Endometrium (tissue), 2 donors: ENCODE data around the gene RRAS2.
A peak's percentile ranks its signal among the peaks of the same experiment; 100 is the strongest.
"Not testable (repeated sequence)": the region's sequence is repeated elsewhere in the genome, so short reads cannot be mapped to it uniquely, and the experiment has no call there.

ENCODE experiments used
- FAIRE-seq: peaks from 2 replicates; lab custom pipeline; 2012; peaks lifted over from hg19 to GRCh38; lab: Jason Lieb, UNC
- donor health status: control.
- donor health status: control.

Gene RRAS2

DNA sequence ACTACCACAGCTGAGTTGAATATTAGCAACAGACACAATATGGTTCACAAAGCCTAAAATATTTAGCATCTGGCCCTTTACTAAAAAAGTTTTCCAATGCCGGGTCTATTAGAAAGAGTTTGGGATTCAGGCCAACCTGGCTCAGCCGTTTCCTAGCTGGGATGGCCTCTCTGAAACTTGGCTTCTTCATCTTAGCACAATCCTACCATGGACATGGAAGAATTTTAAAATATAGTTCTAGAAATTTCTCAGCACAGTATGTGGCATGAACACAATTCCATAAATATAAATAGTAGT is 103.8 kb downstream of the RRAS2 start:
- no peak for FAIRE-seq

DNA sequence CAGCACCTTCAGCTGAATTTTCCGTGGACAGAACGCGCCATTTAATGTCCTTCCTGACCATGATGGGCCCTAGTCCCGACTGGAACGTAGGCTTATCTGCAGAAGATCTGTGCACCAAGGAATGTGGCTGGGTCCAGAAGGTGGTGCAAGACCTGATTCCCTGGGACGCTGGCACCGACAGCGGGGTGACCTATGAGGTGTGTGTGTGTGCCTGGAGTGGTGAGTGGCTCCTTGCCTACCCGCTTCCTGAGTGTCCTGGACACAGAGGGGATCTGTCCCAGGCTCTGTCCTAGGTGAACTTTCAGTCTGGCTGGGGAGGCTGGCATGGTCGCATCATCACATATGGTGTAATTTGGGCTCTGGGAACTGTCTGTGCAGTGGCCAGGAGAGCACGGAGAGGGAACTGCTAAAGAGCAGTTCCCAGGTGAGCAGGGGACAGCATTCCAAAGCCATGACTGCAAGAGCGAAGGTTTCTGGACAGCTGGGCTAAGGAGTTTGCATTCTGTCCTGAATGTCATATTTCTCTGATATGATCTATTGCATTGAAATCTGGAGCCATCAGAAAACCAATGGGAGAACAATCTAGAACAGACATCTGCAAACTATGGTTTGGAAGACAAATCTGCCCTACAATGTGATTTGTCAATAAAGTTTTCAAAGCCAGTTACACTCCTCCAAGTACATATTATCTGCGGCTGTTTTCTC is 104.3 kb downstream of the RRAS2 start:
- FAIRE-seq, result no peak

DNA sequence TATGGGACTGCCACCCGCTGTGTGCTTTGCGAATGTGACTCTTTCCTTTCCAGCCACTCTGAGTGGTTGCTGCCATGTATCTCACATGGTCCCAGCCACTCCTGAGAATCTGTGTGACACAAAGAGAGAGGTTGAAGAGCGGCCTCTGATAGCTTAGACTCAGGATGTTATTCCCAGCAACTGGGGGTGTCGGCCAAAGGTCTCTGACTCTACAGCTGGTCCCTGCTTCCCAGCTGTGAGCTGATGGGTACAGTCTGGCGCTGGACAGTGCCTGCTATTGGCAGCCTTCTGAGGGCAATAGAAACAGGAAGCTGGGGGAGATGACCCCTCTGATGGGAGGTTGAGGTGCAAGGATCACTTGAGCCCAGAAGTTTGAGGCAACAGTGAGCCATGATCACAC is 105.1 kb downstream of the RRAS2 start:
- no peak for FAIRE-seq

DNA sequence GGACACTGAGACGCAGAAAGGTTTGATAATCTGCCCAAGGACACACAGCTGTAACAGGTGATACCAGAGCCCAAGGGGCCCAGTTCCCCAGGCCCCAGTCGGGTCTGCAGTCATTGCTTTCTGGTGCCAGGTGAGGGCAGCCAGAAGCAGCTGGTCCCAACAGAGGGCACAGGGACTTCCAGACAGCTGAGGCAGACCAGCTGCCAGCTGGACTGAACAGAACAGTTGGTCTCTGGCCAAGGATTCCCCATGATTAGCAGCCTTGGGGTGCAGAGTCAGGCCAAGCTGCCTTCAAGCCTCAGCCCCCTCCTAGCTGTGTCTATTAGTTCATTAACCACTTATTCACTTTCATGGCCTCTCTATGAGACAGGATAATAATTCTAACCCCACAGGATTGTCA is 105.6 kb downstream of the RRAS2 start:
- FAIRE-seq, result no peak

DNA sequence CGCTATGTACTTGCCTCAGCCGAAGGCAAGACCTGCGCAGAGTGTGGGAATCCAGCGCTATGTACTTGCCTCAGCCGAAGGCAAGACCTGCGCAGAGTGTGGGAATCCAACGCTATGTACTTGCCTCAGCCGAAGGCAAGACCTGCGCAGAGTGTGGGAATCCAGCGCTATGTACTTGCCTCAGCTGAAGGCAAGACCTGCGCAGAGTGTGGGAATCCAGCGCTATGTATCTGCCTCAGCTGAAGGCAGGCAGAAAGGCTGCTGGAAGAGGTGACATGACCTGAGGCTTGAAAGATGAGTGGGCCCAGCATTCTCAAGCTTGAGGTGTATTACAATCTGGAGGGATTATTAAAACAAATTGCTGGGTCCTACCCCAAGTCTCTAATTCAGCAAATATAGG is 106.5 kb downstream of the RRAS2 start:
- FAIRE-seq, result not testable (repeated sequence)

DNA sequence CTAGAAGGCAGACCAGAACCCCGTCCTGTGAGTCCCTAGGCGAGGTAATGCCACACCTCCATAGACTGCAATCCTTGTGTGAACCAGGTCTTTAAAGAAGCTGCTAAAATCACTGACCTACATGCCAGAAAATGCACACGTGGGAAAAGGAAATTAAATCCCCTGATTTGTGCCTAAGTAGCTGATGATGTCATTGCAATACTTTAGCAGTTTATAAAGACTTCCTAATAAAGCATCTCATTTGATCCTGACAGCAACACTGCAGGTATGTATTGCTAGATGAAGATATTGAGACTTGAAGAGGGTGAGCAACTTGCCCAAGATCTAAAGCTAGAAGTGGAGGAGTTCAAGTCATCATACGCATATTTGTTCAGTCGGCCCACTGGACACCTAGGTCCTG is 107.2 kb downstream of the RRAS2 start:
- FAIRE-seq, result no peak

DNA sequence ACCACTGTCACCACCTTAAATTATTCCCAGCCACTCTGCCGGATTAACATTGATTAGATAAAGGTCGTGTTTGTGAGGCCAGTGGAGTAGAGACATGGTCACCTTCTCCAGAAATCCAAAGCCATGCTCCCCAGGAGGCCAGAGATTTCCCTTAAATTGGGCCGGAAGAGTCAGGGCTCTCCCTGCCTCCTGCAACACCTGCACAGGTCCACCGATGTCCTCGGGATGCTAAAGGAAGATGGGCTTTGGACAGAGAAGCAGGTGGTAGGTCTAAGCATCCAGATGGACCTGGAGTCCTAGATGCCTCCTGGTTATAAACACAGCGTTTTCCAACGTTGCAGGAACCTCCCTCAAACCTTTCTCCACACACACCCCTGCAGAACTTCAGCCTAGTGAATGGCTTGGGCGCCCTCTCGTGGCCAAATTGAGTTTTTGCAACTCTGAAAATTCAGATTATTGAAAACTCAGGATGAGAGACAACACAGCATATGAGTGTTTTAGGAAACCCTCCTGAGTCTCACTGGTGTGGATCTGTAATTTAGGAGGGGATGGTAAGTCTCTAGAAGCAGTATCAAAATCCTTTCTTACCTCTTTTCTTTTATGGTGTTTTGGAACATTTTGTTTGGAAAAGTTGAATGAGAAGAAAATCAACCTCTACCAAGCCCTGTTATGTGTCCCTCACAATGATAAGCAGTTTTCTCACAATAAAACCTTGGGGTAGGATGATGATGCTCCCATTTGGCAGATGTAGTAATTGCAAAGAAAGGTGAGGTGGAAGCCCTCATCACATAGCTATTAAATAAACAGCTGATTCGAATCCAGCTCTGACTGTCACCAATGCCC is 109.6 kb downstream of the RRAS2 start:
- FAIRE-seq, result peak; percentile 74

DNA sequence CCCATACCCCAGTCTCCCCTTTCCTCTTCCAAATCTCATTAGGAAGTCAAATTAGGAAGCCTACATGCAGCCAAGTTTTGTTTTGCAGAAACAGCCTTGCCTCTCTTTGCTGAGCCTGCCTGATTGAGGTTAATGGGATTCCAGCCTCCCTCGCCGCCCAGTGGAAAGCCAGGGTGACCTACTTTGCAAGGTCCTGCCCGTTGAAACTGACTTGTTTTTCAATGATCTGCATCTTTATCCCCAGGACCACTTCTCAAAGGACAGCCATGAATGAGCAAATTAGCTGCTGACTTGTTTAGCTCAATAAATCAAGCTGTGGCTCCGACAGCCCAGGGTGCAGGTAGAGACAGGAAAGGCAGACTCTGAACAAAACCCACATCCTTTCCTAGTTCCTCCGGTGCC is 110.4 kb downstream of the RRAS2 start:
- no peak for FAIRE-seq

DNA sequence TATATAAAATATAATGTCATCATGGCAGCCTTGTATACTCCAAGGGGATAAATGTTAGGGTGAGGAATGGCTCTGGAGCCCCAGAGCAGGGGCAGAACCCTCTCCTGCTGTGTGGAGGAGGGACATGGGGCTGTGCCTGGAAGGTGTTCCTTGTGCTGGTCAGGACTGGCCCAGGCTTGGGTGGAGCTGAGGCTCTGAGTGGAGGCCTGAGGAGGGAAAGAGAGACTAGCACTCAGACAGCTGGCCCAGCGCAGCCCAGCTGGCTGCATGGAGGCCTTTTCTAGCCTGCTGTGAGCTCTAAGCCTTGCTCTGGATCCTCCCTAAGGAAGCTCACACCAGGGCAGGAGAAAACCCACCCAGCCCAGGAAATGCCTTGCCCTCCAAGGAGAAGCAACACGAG is 113.5 kb downstream of the RRAS2 start:
- FAIRE-seq, result no peak

DNA sequence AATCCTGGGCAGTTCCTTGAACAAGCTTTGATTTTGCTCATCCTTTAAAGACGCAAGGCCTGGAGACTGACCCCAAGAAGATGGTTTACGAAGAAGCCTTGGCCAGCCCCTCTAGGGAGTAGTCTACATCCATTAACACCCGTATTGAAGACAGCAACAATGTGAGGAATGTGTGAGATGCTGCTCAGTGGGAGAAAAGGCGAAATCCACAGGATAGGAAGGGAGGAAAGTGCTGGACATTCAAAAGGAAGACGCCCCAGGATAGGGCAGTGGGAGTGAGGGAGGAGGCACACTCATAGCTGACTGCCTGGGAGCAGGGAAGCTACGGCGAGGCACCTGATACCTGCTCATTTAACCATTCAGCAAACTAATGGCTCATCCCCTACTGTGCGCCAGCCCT is 114.1 kb downstream of the RRAS2 start:
- no peak for FAIRE-seq

DNA sequence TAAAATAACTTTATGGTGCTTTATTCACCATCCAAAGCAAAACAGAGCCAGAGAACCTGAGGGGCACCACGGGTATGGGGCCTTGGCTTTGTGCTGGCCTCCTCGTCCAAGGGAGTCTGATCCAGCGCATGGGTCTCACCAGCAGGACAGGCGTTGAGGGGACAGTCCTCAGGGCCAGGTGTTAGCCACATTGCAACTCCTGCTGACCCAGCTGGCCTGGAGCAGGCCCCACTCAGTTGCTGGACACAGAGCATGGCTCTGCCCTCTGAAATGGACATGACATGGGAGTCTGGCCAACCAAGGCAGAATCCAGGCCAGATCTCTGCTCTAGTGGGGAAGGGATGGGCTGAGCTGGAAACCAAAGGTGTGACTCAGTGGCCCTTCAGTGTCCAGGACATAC is 116.2 kb downstream of the RRAS2 start:
- no peak for FAIRE-seq

DNA sequence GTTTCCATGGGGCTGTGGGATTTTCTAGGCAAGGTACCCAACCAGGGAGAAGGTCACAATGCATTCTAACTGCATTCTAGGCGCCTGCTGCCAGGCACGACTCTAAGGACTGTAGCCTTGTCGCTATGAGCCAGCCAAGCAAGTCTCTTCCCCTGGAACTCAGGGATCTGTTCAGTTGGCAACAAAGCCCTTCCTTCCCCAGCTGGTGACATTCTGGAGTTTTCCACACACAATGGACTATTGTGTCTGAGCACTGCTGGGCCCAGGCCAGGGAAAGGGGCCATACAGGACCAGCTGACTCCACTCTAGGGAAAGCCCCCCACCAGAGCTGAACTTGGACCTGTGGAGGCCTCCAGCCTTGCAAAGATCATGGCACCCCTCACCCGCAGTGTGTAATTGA is 116.8 kb downstream of the RRAS2 start:
- no peak for FAIRE-seq

DNA sequence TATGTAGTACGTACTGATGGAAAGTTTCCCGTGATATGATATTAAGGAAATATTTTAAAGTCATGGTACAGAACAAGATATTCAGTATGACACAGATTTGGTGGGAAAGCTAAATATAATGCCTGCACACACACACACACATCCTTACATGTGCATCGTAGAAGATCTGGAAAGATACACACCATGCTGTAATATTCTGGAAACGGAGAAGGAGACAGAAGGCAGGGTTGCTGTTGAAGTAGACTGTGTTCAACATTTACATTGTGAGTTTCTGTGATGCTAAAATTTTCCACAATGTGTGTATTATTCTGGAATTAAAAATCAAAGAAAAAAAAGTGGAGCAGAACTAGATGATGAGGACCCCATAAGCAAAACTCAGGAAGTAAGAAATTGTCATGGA is 118.0 kb downstream of the RRAS2 start:
- no peak for FAIRE-seq

DNA sequence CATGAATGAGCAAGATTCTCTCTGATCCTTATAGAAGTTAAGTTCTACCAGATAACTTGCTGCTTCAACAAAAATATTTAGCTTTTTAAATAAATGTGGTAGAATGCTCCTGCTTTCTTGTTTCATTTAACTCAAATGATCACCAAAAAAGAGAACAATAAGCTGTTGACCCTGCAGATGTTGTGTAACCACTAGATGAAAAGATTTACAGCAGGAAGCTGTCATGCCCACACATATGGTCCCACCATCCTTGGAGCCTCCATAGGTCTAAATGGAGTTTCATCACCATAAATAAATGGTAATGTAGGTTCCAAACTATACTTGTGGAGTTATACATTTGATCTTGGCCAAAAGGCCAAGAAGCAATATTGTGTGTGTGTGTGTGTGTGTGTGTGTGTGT is 118.8 kb downstream of the RRAS2 start:
- FAIRE-seq, result no peak

DNA sequence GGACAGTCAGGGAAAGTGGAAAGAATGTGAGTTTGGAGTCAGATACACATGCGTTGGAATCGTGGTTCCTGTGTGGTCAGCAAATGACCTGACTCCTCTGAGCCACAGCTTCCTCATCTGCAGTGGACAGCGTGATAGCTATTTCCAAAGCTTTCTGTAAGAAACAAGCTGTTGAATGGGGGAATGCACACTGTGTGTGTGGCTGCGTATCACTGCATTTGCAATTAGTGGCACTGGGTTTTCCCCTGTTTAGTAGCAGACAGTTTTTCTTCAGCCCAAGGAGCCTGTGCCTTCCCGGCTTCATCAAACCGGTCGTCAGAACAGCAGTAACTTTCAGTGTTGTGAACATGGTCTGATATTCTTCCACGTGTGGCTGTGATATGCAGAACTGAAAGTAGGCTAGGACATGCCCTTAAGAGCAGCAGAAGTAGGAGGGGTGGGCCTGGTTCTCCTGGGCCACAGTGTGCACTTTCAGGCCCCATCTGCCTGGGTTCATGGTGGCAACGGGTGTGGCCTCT is 121.5 kb downstream of the RRAS2 start:
- no peak for FAIRE-seq

DNA sequence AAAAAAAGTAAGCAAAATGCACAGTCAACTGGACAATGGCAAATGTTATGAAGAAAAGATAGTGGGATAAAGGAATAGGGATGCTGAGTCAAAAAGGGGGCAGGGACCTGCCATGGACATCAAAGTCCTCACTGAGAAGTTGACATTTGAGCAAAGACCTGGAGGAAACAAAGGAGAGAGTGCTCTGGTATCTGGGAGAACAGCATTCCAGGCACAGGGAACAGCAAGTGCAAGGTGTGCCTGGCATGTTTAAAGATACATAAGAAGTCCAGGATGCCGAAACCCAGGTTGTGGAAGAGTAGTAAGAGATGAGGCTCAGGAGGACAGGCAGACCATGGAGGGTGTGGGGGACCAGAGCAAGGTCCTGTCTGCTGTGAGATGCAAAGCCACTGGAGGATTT is 123.3 kb downstream of the RRAS2 start:
- no peak for FAIRE-seq

DNA sequence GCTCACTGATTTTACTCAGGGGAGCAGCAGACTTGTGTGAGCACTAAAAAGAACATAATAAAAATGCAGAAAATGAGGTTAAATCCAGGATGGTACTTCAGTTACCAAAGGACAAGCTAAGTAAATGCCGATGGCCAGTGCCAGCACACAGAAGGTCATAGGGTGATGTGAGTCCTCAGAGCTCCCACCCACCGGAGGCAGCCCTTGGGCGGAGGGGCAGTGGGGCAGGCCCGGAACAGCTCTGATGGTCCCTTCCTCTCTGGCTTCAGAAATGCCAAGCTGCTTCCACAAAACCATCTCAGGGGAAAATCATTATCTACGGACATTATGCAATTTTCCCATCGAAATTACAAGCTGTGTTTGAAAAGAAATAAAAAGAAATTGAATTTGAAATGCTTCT is 124.5 kb downstream of the RRAS2 start:
- FAIRE-seq, result no peak

DNA sequence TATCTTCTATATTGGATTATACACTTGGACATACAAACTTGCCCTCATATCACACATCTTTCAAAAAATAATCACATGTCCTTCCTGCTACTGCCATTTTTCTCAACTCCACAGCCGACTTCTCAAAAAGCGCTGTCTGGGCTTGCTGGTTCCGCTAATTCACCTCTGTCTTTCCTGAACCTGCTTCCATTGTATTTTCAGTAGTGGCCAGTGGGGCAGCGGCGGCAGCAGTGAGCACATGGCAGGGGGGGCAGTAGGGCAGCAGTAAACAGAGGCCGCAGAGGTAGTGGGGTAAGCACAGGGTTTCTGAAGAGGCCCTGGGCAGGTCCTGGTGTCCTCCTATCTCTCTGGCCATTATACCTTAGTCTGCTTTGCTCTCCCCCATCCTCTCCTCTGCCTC is 126.3 kb downstream of the RRAS2 start:
- FAIRE-seq, result no peak

DNA sequence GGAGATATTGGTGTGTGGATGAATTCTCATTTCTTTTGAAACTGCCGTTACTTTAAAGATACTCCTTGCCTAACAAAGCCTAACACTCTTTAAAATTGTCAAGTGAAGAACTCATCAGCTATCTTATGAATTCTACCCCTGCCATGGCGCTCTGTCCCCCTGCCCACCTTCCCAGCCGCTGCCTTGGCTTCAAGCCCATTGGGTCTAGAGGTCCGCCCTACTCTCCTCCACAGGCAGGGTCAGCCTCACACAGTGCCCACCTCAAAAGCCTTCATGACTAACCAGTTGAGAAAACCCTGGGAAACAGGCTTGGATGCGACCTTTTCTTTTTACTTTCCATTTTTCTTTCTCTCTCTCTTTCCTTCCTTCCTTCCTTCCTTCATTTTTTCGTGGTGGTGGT is 128.6 kb downstream of the RRAS2 start:
- FAIRE-seq, result no peak

DNA sequence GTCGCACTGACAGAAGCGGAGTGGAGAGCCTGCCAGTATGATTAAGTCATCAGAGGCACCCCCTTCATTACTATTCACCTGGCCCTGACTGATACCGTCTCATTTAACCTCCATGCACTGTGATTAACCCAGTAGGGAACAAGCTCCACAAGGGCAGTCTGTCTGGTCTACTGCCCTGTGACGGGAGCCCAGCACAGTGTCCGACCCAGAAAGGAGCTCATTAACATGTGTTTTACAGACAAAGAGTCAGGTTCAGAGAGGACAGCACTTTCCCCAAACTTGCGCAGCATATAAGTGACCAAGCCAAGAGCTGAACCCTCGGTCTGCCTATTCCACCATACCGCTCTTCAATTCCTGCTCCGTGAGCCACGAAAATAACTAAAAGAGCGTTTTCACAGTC is 129.5 kb downstream of the RRAS2 start:
- FAIRE-seq, result no peak

DNA sequence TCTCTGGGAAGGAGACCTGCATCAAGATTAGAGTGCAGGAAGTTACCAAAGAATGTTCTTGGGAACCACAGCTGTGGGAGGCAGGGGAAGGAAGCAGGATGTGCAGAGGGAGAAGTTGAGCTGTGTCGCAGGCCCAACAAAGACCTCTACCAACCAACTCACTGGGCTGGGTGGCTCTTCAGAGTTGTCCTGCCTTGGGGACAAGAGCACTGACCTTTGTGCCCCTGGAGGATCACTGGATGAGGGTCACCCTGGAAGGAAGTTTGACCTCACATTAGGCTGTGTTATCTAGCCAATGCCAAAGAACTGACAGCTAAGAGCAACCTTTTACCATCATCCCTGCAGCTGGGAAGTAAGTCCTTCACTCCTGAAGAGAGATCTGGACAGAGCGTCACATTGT is 130.6 kb downstream of the RRAS2 start:
- FAIRE-seq, result no peak
